ENCODE measurements around the gene HNRNPLL. TPM values are rescaled to one million over a fixed set of nuclear protein-coding genes. Genes with fewer than 3 reads are reported as not detected.

HNRNPLL gene
- total RNA-seq, 4 donors from 2014 or later: 35.6 to 100 (median 55.4) TPM

DNA sequence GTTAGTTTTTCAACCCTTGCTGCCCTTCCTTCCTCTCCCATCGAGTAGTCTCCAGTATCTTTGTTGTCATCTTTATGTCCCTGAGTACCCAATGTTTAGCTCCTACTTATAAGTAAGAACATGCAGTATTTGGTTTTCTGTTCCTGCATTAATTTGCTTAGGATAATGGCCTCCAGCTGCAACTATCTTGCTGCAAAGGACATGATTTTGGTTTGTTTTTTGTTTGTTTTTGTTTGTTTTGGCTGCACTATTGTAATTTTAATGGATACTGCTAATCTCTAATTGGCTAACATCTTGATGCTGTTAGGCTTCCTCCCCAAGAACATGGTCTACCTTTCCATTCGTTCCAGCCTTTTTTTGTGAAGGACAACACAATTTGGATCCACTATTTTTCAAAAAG is 31.2 kb upstream of the HNRNPLL start:
- H3K4me3 ChIP-seq: no peak overlapping the region
- no peak overlapping the region for H3K27ac ChIP-seq
- DNase-seq: no peak
- intact Hi-C loops (cut with DNase I; ENCODE audit: low total_unique reads): no loop called here
- H3K4me1 ChIP-seq: no peaks in the 10 kb centered on the region
- H3K9me3 ChIP-seq: no peaks in the 10 kb centered on the region
- no peaks in the 10 kb centered on the region for H3K36me3 ChIP-seq
- H3K27me3 ChIP-seq: no peaks in the 10 kb centered on the region
- TF ChIP-seq CTCF (IDR thresholded peaks at IDR 0.05) (no peak), POLR2A (IDR thresholded peaks at IDR 0.05) (no peak)

DNA sequence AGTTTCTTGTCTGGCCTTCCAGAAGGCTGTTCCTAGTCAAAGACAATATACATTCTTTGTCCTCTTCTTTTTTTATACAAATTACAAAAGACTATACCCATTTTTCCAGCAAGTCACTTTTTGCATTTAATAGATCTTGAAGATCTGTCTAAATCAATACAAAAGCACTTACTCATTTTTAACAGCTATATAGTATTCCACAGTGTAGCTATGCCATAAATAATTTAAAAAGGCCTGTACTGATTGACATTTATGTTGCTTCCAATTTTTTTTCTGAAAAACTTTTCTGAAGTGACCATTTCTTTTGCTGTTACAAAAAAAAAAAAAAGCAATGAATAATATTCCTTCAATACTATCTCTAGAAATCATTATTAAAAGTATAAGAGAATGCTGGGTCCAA is 30.3 kb upstream of the HNRNPLL start:
- H3K27ac ChIP-seq: no peak overlapping the region
- H3K36me3 ChIP-seq: no peaks in the 10 kb centered on the region
- H3K9me3 ChIP-seq: no peaks in the 10 kb centered on the region
- intact Hi-C loops (cut with DNase I; ENCODE audit: low total_unique reads): no loop called here
- no peaks in the 10 kb centered on the region for H3K27me3 ChIP-seq
- no peak overlapping the region for H3K4me3 ChIP-seq
- no peaks in the 10 kb centered on the region for H3K4me1 ChIP-seq
- DNase-seq: no peak
- TF ChIP-seq POLR2A (IDR thresholded peaks at IDR 0.05) (no peak), CTCF (IDR thresholded peaks at IDR 0.05) (no peak)

GRCh38 chr2:38631976-38632375 is 29.2 kb upstream of the HNRNPLL start:
- no peaks in the 10 kb centered on the region for H3K4me1 ChIP-seq
- intact Hi-C loops (cut with DNase I; ENCODE audit: low total_unique reads): no loop called here
- no peaks in the 10 kb centered on the region for H3K9me3 ChIP-seq
- no peaks in the 10 kb centered on the region for H3K36me3 ChIP-seq
- no peaks in the 10 kb centered on the region for H3K27me3 ChIP-seq
- no peak overlapping the region for H3K4me3 ChIP-seq
- TF ChIP-seq POLR2A (IDR thresholded peaks at IDR 0.05) (no peak), CTCF (IDR thresholded peaks at IDR 0.05) (no peak)
- H3K27ac ChIP-seq: no peak overlapping the region
- no peak for DNase-seq

- no peaks in the 10 kb centered on the region for H3K27me3 ChIP-seq
- no peak overlapping the region for H3K4me3 ChIP-seq
- no peak for DNase-seq
- no peak for TF ChIP-seq CTCF (IDR thresholded peaks at IDR 0.05)
- TF ChIP-seq POLR2A (IDR thresholded peaks at IDR 0.05): no peak
- no peaks in the 10 kb centered on the region for H3K4me1 ChIP-seq
- no peaks in the 10 kb centered on the region for H3K9me3 ChIP-seq
- H3K27ac ChIP-seq: no peak overlapping the region
- H3K36me3 ChIP-seq: no peaks in the 10 kb centered on the region
- intact Hi-C loops (cut with DNase I; ENCODE audit: low total_unique reads): no loop called here
Measured at GRCh38 chr2:38629684-38630083, 27.0 kb upstream of the HNRNPLL start.

- Histone ChIP-seq H3K4me1 (no peaks in the 10 kb centered on the region), H3K36me3 (no peaks in the 10 kb centered on the region), H3K9me3 (no peaks in the 10 kb centered on the region), H3K4me3 (no peak overlapping the region), H3K27ac (no peak overlapping the region), H3K27me3 (no peaks in the 10 kb centered on the region)
- TF ChIP-seq POLR2A (IDR thresholded peaks at IDR 0.05): no peak
- no peak for TF ChIP-seq CTCF (IDR thresholded peaks at IDR 0.05)
- intact Hi-C loops (cut with DNase I; ENCODE audit: low total_unique reads): no loop called here
- no peak for DNase-seq
Measured at GRCh38 chr2:38627391-38627790, 24.7 kb upstream of the HNRNPLL start.

Measured in uterus (tissue), 4 donors.